Breast epithelium (tissue), 3 donors: ENCODE measurements around the gene TNNT2.

Experiments
- CTCF ChIP-seq, 3 donors: fragments of 450-650 bp; IDR thresholded peaks; one replicate each; pipeline ENCODE4 v1.5.1; 2016 to 2017; ENCODE audit warnings: antibody characterized with exemption in 3 of 3, mild to moderate bottlenecking in 3 of 3, moderate library complexity in 3 of 3
- POLR2A ChIP-seq: fragments of 450-650 bp; IDR thresholded peaks from one replicate; pipeline ENCODE4 v1.6.1; 2016; ENCODE audit warnings: antibody characterized with exemption, mild to moderate bottlenecking, moderate library complexity

DNA sequence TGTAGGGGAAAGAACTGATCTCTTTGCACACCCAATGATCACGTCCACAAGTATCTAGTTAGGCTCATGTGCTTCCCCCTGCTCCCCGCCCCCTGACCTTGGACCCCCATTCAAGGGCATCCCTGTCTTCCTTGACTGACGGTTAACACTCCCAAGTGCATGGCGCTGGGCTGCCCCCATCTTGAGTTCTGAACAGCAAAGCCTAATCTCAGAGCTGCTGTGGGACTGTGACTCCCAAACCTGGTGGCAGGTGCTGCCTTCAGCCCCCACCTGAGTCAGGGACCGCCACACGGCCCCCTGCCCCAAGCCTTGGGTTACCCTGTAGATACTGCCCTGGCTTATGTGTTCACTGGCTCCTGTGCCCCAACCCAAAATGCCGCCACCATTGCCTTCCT lies 43.1 kb upstream of the TNNT2 start:
- TF ChIP-seq POLR2A (no peak), CTCF (IDR thresholded peaks at IDR 0.05) (no peak)
